Stimulated activated memory B cell treated with anti-CD40 and anti-IgM and Interleukin-4, amounts not matched to agents 10 μg/mL and 1 μg/mL and 100 μg/mL, for 72 hours (primary cell): ENCODE results near the gene TOR2A.
"Not testable (repeated sequence)": the region's sequence is repeated elsewhere in the genome, so short reads cannot be mapped to it uniquely, and the experiment has no call there.

Source experiments
- ATAC-seq: fragments of 150-1000 bp; cut with Tn5 transposase; 2 replicates; pipeline ENCODE4 v1.10.0; 2021
- H3K27ac Mint-ChIP-seq: one replicate; pipeline ENCODE4 v1.8.0; 2022; ENCODE audit warnings: mild to moderate bottlenecking, mixed read lengths
- H3K27me3 Mint-ChIP-seq: one replicate; pipeline ENCODE4 v1.8.0; 2022; ENCODE audit warnings: mixed read lengths
- H3K36me3 Mint-ChIP-seq: one replicate; pipeline ENCODE4 v1.8.0; 2022; ENCODE audit warnings: mixed read lengths
- H3K4me1 Mint-ChIP-seq: one replicate; pipeline ENCODE4 v1.8.0; 2022; ENCODE audit warnings: mixed read lengths
- H3K4me3 Mint-ChIP-seq: one replicate; pipeline ENCODE4 v1.8.0; 2022; ENCODE audit warnings: mild to moderate bottlenecking, moderate library complexity, mixed read lengths
- H3K9me3 Mint-ChIP-seq: one replicate; pipeline ENCODE4 v1.8.0; 2022; ENCODE audit warnings: mixed read lengths

Gene TOR2A

DNA sequence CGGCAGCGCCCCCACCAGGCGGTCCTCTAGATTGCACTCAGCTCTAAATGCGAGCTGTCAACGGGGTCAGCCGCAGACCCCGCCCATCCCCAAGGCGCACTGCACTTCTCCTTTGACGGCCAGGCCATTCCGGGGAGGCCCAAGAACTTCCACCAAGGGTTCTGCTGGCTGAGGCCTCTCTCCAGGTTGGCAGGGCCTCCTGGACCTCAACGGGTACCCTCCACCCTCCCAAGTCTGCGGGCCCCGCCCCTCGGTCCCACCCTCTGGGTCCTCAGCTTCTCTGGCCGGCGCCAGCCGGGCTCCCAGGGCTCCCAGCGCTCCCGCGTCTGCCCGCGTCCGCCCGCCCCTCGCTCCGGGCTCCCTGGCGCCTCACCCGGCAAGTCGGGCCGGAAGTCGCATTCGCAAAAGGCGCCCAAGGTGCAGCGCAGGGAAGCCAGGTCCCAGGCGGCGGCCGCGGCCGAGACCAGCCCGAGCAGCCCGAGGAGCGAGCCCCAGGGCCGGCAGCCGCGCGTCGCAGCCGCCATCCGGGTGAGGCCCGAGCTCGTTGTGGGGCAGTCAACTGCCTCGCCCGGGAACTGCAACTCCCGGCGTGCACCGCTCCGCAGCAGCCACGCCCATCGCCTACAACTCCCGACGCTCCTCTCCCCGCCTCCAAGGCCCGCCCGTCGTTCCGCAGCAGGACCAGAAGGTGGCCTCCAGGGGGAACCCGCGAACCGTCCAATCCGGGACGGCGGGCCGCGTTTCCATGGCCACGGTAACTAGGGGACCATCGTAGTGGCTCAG, at the start of gene TOR2A:
TOR2A (minus strand) TSS at position 548 of the 783 bp plus-strand sequence; CDS start at position 524, 24 bp downstream.
- Mint-ChIP-seq H3K36me3 (peaks cover 27% of the 10 kb centered on the region), H3K27me3 (no peaks in the 10 kb centered on the region), H3K4me1 (peaks cover 11% of the 10 kb centered on the region), H3K27ac (peak within 1 kb of the TSS; percentile 20), H3K9me3 (no peaks in the 10 kb centered on the region), H3K4me3 (peak within 1 kb of the TSS; percentile 77)
- ATAC-seq: peak; percentile 97

GRCh38 chr9:127783111-127784008, 48.3 kb upstream of the TOR2A start:
- H3K4me3 Mint-ChIP-seq: peak overlapping the region; percentile 85
- peak overlapping the region; percentile 99 for H3K27ac Mint-ChIP-seq
- peaks cover 77% of the 10 kb centered on the region for H3K4me1 Mint-ChIP-seq
- no peaks in the 10 kb centered on the region for H3K9me3 Mint-ChIP-seq
- peaks cover 22% of the 10 kb centered on the region for H3K36me3 Mint-ChIP-seq
- ATAC-seq: peak; percentile 3
- no peaks in the 10 kb centered on the region for H3K27me3 Mint-ChIP-seq

DNA sequence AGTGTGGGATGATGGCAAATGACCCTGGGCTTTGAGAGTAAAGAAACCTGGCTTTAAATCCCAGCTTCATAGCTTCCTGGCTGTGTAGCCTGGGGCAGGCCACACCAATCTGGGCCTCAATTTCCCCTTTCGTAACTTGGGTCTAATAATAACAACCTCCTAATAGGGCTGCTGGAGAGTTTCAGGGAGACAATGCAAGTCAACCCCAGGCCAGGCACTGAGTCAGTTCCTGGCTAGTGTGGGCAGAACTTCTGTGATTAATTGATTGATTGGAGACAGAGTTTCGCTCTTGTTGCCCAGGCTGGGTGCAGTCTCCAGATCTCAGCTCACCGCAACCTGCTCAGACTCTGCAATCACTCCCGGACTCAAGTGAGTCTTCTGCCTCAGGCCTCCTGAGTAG, 46.7 kb upstream of the TOR2A start:
- ATAC-seq: no peak
- peaks cover 70% of the 10 kb centered on the region for H3K4me1 Mint-ChIP-seq
- no peaks in the 10 kb centered on the region for H3K9me3 Mint-ChIP-seq
- peak overlapping the region; percentile 92 for H3K27ac Mint-ChIP-seq
- no peak overlapping the region for H3K4me3 Mint-ChIP-seq
- H3K27me3 Mint-ChIP-seq: no peaks in the 10 kb centered on the region
- peaks cover 18% of the 10 kb centered on the region for H3K36me3 Mint-ChIP-seq

DNA sequence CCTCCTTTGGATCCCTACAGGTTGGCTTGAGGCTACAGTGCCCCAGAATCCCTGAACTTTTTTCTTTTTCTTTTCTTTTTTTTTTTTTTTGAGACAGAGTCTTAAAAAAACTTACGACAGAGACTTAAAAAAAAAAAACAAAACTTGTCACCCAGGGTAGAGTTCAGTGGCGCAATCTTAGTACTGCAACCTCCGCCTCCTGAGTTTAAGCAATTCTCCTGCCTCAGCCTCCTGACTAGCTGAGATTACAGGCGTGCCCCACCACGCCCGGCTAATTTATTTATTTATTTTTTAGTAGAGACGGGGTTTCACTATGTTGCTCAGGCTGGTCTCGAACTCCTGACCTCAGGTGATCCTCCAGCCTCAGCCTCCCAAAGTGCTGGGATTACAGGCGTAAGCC, 45.8 kb upstream of the TOR2A start:
- ATAC-seq, H3K27me3 Mint-ChIP-seq, H3K4me3 Mint-ChIP-seq, H3K9me3 Mint-ChIP-seq: not testable (repeated sequence)
- H3K27ac Mint-ChIP-seq: peak overlapping the region; percentile 92
- peaks cover 12% of the 10 kb centered on the region for H3K36me3 Mint-ChIP-seq
- peaks cover 72% of the 10 kb centered on the region for H3K4me1 Mint-ChIP-seq

- H3K27me3 Mint-ChIP-seq: no peaks in the 10 kb centered on the region
- H3K27ac Mint-ChIP-seq: peak overlapping the region; percentile 92
- H3K4me1 Mint-ChIP-seq: peaks cover 72% of the 10 kb centered on the region
- no peak for ATAC-seq
- no peaks in the 10 kb centered on the region for H3K9me3 Mint-ChIP-seq
- peaks cover 12% of the 10 kb centered on the region for H3K36me3 Mint-ChIP-seq
- H3K4me3 Mint-ChIP-seq: no peak overlapping the region
These were observed 45.2 kb upstream of the TOR2A start for GRCh38 chr9:127780126-127780885.

DNA sequence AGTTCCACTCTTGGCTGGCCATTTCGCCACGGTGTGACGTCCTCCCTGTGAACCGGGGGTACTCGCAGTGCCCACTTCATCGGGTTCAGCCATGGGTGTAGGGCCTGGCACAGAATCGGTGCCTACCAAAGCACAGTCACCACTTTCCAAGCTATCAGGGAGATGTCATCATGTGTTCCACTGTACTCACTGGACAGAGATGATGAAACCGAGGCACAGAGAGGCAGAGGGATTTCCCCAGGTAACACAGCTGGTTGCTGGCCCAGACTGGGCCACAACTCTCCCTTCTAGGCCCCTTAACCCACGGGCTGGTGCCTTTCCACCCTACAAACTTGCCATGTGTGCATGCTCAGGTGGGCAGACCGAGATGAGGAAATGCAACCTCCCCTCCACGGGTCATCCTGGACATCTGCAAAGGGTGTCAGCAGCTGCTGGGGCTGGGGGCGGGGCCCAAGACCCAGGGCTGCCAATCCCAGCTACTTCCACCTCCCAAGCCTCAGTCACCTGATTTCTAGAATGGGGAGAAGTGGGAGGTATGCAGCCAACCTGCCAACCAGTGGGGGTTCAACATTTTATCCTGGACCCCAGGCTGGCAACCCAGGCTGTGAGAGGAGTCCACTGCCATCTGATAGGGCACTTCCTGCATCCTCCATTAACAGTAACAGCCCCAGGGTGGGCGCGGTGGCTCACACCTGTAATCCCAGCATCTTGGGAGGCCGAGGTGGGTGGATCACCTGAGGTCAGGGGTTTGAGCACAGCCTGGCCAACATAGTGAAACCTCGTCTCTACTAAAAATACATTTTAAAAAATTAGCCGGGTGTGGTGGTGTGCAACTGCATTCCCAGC, 44.3 kb upstream of the TOR2A start:
- H3K27ac Mint-ChIP-seq: peak overlapping the region; percentile 92
- peaks cover 13% of the 10 kb centered on the region for H3K36me3 Mint-ChIP-seq
- peak overlapping the region; percentile 95 for H3K4me3 Mint-ChIP-seq
- H3K27me3 Mint-ChIP-seq: no peaks in the 10 kb centered on the region
- H3K4me1 Mint-ChIP-seq: peaks cover 70% of the 10 kb centered on the region
- H3K9me3 Mint-ChIP-seq: no peaks in the 10 kb centered on the region
- ATAC-seq: peak; percentile 86

DNA sequence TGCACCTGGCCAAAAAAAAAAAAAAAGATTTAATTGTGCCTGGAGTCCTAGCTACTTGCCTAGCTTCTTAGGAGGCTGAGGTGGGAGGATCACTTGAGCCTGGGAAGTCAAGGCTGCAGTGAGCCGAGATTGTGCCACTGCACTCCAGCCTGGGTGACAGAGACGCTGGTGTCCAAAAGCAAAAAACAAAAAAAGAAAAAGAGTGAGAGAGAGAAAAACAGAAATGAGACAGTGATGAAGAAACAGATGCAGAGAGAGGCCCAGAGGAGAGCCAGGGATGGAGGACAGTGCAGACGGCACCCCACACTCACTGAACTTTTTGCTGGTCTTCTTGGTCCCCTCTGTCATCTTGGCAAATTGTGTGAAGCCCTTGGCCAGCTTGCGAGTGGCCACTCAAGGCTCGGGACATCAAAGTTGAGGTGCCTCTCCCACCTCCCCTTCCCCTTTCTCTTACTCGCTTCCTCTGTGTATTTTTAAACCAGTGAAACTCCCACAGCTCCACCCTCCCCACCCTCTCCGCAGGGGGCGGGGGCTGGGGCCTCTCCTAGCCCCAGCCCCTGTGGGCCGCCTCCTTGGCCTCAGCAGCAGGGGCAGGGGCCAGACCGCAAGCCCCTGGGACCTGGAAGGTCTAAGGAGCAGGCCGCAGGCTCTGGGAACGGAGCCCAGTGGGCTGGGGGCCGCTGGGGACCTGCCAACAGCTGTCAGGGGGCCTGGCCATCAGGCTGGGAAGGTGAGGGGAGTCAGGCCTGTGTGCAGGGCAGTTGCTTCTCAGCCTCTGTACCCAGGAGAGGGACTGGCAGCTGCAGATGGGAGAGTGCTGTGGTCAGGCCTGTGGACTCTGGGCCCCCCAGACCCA, 43.4 kb upstream of the TOR2A start, which contains the start of gene SH2D3C:
SH2D3C (minus strand) TSS at position 387 of the 856 bp plus-strand sequence; CDS start at position 348, 39 bp downstream.
- peak within 1 kb of the TSS; percentile 95 for H3K4me3 Mint-ChIP-seq
- no peaks in the 10 kb centered on the region for H3K9me3 Mint-ChIP-seq
- peak within 1 kb of the TSS; percentile 92 for H3K27ac Mint-ChIP-seq
- H3K36me3 Mint-ChIP-seq: peaks cover 21% of the 10 kb centered on the region
- H3K4me1 Mint-ChIP-seq: peaks cover 70% of the 10 kb centered on the region
- no peaks in the 10 kb centered on the region for H3K27me3 Mint-ChIP-seq
- ATAC-seq: peak; percentile 71

DNA sequence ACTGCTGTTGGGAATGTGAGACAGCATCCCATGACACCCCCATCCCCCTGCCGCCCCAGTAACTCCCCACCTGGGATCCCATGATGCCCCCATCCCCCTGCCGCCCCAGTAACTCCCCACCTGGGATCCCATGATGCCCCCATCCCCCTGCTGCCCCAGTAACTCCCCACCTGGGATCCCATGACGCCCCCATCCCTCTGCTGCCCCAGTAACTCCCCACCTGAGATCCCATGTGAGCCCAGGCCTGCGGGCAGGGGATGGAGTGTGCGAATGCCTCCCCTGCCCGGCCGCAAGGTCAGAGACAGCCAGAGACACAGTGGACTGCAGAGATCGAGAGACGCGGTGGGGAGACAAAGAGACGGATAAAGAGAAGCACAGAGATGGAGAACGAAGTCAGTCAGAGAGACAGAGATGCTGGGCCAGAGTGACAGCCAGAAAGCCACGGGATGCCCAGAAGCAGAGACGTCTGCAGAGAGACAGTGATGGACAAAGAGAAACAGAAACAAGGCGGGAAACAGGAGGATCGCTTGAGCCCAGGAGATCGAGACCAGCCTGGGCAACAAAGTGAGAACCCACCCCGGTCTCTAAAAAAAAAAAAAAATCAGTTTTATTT, 42.4 kb upstream of the TOR2A start:
- H3K4me1 Mint-ChIP-seq: peaks cover 68% of the 10 kb centered on the region
- H3K27ac Mint-ChIP-seq: peak overlapping the region; percentile 92
- no peaks in the 10 kb centered on the region for H3K9me3 Mint-ChIP-seq
- H3K4me3 Mint-ChIP-seq: peak overlapping the region; percentile 95
- H3K27me3 Mint-ChIP-seq: no peaks in the 10 kb centered on the region
- H3K36me3 Mint-ChIP-seq: peaks cover 28% of the 10 kb centered on the region
- no peak for ATAC-seq

- H3K4me1 Mint-ChIP-seq: peaks cover 71% of the 10 kb centered on the region
- no peaks in the 10 kb centered on the region for H3K9me3 Mint-ChIP-seq
- H3K4me3 Mint-ChIP-seq: peak overlapping the region; percentile 95
- no peak for ATAC-seq
- H3K36me3 Mint-ChIP-seq: peaks cover 28% of the 10 kb centered on the region
- no peaks in the 10 kb centered on the region for H3K27me3 Mint-ChIP-seq
- peak overlapping the region; percentile 92 for H3K27ac Mint-ChIP-seq
These were observed 41.8 kb upstream of the TOR2A start for GRCh38 chr9:127776924-127777289.

GRCh38 chr9:127776195-127776923, 41.3 kb upstream of the TOR2A start:
- peak overlapping the region; percentile 92 for H3K27ac Mint-ChIP-seq
- H3K4me1 Mint-ChIP-seq: peaks cover 71% of the 10 kb centered on the region
- peak overlapping the region; percentile 95 for H3K4me3 Mint-ChIP-seq
- peak; percentile 64 for ATAC-seq
- no peaks in the 10 kb centered on the region for H3K27me3 Mint-ChIP-seq
- H3K9me3 Mint-ChIP-seq: no peaks in the 10 kb centered on the region
- peaks cover 28% of the 10 kb centered on the region for H3K36me3 Mint-ChIP-seq

GRCh38 chr9:127773981-127774380, 38.9 kb upstream of the TOR2A start:
- Mint-ChIP-seq H3K4me3 (peak overlapping the region; percentile 8), H3K27me3 (no peaks in the 10 kb centered on the region), H3K9me3 (no peaks in the 10 kb centered on the region), H3K36me3 (peaks cover 30% of the 10 kb centered on the region), H3K4me1 (peaks cover 77% of the 10 kb centered on the region), H3K27ac (peak overlapping the region; percentile 60)
- no peak for ATAC-seq

- Mint-ChIP-seq H3K27ac (peak overlapping the region; percentile 60), H3K9me3 (no peaks in the 10 kb centered on the region), H3K36me3 (peaks cover 32% of the 10 kb centered on the region), H3K4me3 (no peak overlapping the region), H3K4me1 (peaks cover 77% of the 10 kb centered on the region), H3K27me3 (no peaks in the 10 kb centered on the region)
- no peak for ATAC-seq
These were observed 38.2 kb upstream of the TOR2A start for GRCh38 chr9:127773272-127773671.

GRCh38 chr9:127772603-127773002, 37.5 kb upstream of the TOR2A start:
- Mint-ChIP-seq H3K4me3 (no peak overlapping the region), H3K27ac (no peak overlapping the region), H3K27me3 (no peaks in the 10 kb centered on the region), H3K4me1 (peaks cover 78% of the 10 kb centered on the region), H3K36me3 (peaks cover 27% of the 10 kb centered on the region), H3K9me3 (no peaks in the 10 kb centered on the region)
- no peak for ATAC-seq
